WTC11 (cell line): ENCODE data around the gene LSP1. TPM values are rescaled to one million over a fixed set of nuclear protein-coding genes. Genes with fewer than 3 reads are reported as not detected.

Experiments used
- ATAC-seq: fragments of 200-7000 bp; cut with Tn5 transposase; 2 replicates; pipeline ENCODE4 v1.10.0; 2021; ENCODE audit warnings: mild to moderate bottlenecking, moderate library complexity
- CTCF ChIA-PET: fragments of 300-600 bp; sonication (Branson Sonifier 250); formaldehyde crosslinking; loops from one replicate; lab custom pipeline; 2021; ENCODE audit warnings: antibody characterized with exemption; lab: Charles Lee
- POLR2A ChIA-PET: fragments of 350-600 bp; sonication (Branson Sonifier 250); formaldehyde crosslinking; loops from one replicate; lab custom pipeline; 2021; ENCODE audit warnings: antibody characterized with exemption; lab: Charles Lee
- DNase-seq: peaks from one replicate; pipeline ENCODE4 v3.0.0; 2021; ENCODE audit warnings: low spot score
- H3K27ac Mint-ChIP-seq: 2 replicates; pipeline ENCODE4 v1.8.0; 2021; ENCODE audit warnings: mixed read lengths
- H3K27me3 Mint-ChIP-seq: 2 replicates; pipeline ENCODE4 v1.8.0; 2021; ENCODE audit warnings: low read depth, mild to moderate bottlenecking, moderate library complexity, mixed read lengths
- H3K36me3 Mint-ChIP-seq: 2 replicates; pipeline ENCODE4 v1.8.0; 2021; ENCODE audit warnings: mixed read lengths
- H3K4me1 Mint-ChIP-seq: 2 replicates; pipeline ENCODE4 v1.8.0; 2022; ENCODE audit warnings: mixed read lengths
- H3K4me3 Mint-ChIP-seq: 2 replicates; pipeline ENCODE4 v1.8.0; 2021; ENCODE audit warnings: mild to moderate bottlenecking, moderate library complexity, mixed read lengths
- H3K9me3 Mint-ChIP-seq: 2 replicates; pipeline ENCODE4 v1.8.0; 2021; ENCODE audit warnings: mixed read lengths
- ARID4B ChIP-seq: sonication (generic); formaldehyde crosslinking; IDR thresholded peaks from 2 replicates; pipeline ENCODE4 v1.8.0; 2023; ENCODE audit warnings: missing genetic modification reagents, mild to moderate bottlenecking, borderline replicate concordance
- CBFB ChIP-seq: sonication (generic); formaldehyde crosslinking; IDR thresholded peaks from 2 replicates; pipeline ENCODE4 v1.8.1; 2022; ENCODE audit warnings: mild to moderate bottlenecking, low read depth, missing genetic modification reagents
- ESRRA ChIP-seq: sonication (generic); formaldehyde crosslinking; IDR thresholded peaks from 2 replicates; pipeline ENCODE4 v1.8.1; 2022; ENCODE audit warnings: mild to moderate bottlenecking, missing genetic modification reagents, borderline replicate concordance
- ETV6 ChIP-seq: sonication (generic); formaldehyde crosslinking; IDR thresholded peaks from 2 replicates; pipeline ENCODE4 v1.8.1; 2022; ENCODE audit warnings: mild to moderate bottlenecking, missing genetic modification reagents
- FOXP4 ChIP-seq: sonication (generic); formaldehyde crosslinking; IDR thresholded peaks from 2 replicates; pipeline ENCODE4 v1.8.0; 2022; ENCODE audit warnings: mild to moderate bottlenecking, missing genetic modification reagents
- HMGA2 ChIP-seq: fragments of 250-450 bp; sonication (Bioruptor Pico); IDR thresholded peaks from 2 replicates; pipeline ENCODE4 v1.4.0; 2021; ENCODE audit warnings: mild to moderate bottlenecking, moderate library complexity
- JUN ChIP-seq: sonication (generic); formaldehyde crosslinking; IDR thresholded peaks from 2 replicates; pipeline ENCODE4 v1.8.0; 2023; ENCODE audit warnings: mild to moderate bottlenecking, missing genetic modification reagents
- MYBL2 ChIP-seq: sonication (generic); formaldehyde crosslinking; IDR thresholded peaks from 2 replicates; pipeline ENCODE4 v1.8.1; 2023; ENCODE audit warnings: mild to moderate bottlenecking, moderate library complexity, missing genetic modification reagents
- SMAD3 ChIP-seq: sonication (generic); formaldehyde crosslinking; IDR thresholded peaks from 2 replicates; pipeline ENCODE4 v1.8.0; 2022; ENCODE audit warnings: missing genetic modification reagents, mild to moderate bottlenecking, borderline replicate concordance
- SOX15 ChIP-seq: fragments of 250-450 bp; sonication (Bioruptor Pico); IDR thresholded peaks from 2 replicates; pipeline ENCODE4 v1.9.0; 2021; ENCODE audit warnings: mild to moderate bottlenecking
- ZBTB21 ChIP-seq: sonication (generic); formaldehyde crosslinking; IDR thresholded peaks from 2 replicates; pipeline ENCODE4 v1.8.1; 2023; ENCODE audit warnings: mild to moderate bottlenecking, missing genetic modification reagents, borderline replicate concordance
- ZNF219 ChIP-seq: sonication (generic); formaldehyde crosslinking; IDR thresholded peaks from 2 replicates; pipeline ENCODE4 v1.8.0; 2023; ENCODE audit warnings: missing genetic modification reagents, mild to moderate bottlenecking, borderline replicate concordance
- total RNA-seq: library from RNA; stranded (reverse); gene quantifications from 3 replicates; pipeline ENCODE4 v1.2.3, GENCODE V29; 2021
- TF ChIP-seq, protein P1 (sequence below): sonication (generic); formaldehyde crosslinking; IDR thresholded peaks from 2 replicates; pipeline ENCODE4 v1.8.0; 2022; ENCODE audit warnings: mild to moderate bottlenecking, missing genetic modification reagents
- TF ChIP-seq, protein P2 (sequence below): fragments of 250-450 bp; sonication (Bioruptor Pico); IDR thresholded peaks from 2 replicates; pipeline ENCODE4 v1.8.0; 2021; ENCODE audit warnings: mild to moderate bottlenecking
- TF ChIP-seq, protein P3 (sequence below): sonication (generic); formaldehyde crosslinking; IDR thresholded peaks from 2 replicates; pipeline ENCODE4 v1.8.1; 2022; ENCODE audit warnings: missing genetic modification reagents, borderline replicate concordance
- TF ChIP-seq, protein P4 (sequence below): fragments of 250-450 bp; sonication (Bioruptor Pico); IDR thresholded peaks from 2 replicates; pipeline ENCODE4 v2.1.2; 2022; ENCODE audit warnings: mild to moderate bottlenecking, moderate library complexity

The LSP1 gene
- total RNA-seq, 1 experiment from 2014 or later, result 0.77 TPM

GRCh38 chr11:1891831-1892115, 38.9 kb downstream of the LSP1 start, which contains the start of gene PRR33:
Gene PRR33 (minus strand): TSS chr11:1891895. CDS start chr11:1890584, 1,311 bp downstream.
- no peak within 1 kb of the TSS for H3K27ac Mint-ChIP-seq
- TF ChIP-seq, protein P1, sequence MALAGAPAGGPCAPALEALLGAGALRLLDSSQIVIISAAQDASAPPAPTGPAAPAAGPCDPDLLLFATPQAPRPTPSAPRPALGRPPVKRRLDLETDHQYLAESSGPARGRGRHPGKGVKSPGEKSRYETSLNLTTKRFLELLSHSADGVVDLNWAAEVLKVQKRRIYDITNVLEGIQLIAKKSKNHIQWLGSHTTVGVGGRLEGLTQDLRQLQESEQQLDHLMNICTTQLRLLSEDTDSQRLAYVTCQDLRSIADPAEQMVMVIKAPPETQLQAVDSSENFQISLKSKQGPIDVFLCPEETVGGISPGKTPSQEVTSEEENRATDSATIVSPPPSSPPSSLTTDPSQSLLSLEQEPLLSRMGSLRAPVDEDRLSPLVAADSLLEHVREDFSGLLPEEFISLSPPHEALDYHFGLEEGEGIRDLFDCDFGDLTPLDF (CRISPR knock-in tag), result no peak
- no peak for TF ChIP-seq SMAD3 (CRISPR knock-in tag)
- no peak for TF ChIP-seq ETV6 (CRISPR knock-in tag)
- TF ChIP-seq MYBL2, result no peak
- TF ChIP-seq CBFB, result no peak
- no peak for TF ChIP-seq ESRRA
- TF ChIP-seq FOXP4 (CRISPR knock-in tag), result no peak
- TF ChIP-seq, protein P2, sequence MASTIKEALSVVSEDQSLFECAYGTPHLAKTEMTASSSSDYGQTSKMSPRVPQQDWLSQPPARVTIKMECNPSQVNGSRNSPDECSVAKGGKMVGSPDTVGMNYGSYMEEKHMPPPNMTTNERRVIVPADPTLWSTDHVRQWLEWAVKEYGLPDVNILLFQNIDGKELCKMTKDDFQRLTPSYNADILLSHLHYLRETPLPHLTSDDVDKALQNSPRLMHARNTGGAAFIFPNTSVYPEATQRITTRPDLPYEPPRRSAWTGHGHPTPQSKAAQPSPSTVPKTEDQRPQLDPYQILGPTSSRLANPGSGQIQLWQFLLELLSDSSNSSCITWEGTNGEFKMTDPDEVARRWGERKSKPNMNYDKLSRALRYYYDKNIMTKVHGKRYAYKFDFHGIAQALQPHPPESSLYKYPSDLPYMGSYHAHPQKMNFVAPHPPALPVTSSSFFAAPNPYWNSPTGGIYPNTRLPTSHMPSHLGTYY (CRISPR knock-in tag), result no peak
- TF ChIP-seq JUN, result no peak
- TF ChIP-seq, protein P3, sequence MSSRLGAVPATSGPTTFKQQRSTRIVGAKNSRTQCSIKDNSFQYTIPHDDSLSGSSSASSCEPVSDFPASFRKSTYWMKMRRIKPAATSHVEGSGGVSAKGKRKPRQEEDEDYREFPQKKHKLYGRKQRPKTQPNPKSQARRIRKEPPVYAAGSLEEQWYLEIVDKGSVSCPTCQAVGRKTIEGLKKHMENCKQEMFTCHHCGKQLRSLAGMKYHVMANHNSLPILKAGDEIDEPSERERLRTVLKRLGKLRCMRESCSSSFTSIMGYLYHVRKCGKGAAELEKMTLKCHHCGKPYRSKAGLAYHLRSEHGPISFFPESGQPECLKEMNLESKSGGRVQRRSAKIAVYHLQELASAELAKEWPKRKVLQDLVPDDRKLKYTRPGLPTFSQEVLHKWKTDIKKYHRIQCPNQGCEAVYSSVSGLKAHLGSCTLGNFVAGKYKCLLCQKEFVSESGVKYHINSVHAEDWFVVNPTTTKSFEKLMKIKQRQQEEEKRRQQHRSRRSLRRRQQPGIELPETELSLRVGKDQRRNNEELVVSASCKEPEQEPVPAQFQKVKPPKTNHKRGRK (CRISPR knock-in tag), result no peak
- no peak for TF ChIP-seq ZBTB21 (CRISPR knock-in tag)
- TF ChIP-seq, protein P4, sequence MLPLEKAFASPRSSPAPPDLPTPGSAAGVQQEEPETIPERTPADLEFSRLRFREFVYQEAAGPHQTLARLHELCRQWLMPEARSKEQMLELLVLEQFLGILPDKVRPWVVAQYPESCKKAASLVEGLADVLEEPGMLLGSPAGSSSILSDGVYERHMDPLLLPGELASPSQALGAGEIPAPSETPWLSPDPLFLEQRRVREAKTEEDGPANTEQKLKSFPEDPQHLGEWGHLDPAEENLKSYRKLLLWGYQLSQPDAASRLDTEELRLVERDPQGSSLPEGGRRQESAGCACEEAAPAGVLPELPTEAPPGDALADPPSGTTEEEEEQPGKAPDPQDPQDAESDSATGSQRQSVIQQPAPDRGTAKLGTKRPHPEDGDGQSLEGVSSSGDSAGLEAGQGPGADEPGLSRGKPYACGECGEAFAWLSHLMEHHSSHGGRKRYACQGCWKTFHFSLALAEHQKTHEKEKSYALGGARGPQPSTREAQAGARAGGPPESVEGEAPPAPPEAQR (CRISPR knock-in tag), result no peak
- TF ChIP-seq ZNF219, result no peak
- TF ChIP-seq HMGA2 (CRISPR knock-in tag), result no peak
- no peak for TF ChIP-seq ARID4B
- no peak for TF ChIP-seq SOX15 (CRISPR knock-in tag)
- ChIA-PET CTCF (interaction anchor here (1.3 to 2.4 kb wide), 3 partner anchors 9 to 26 kb away, joined by 6 to 17 read pairs (median 14); no protein-coding TSS in a partner anchor), POLR2A (no interaction called here)
- ATAC-seq (no peak), DNase-seq (no peak)
- H3K27me3 Mint-ChIP-seq, result peaks cover 7% of the 10 kb centered on the region
- no peaks in the 10 kb centered on the region for H3K36me3 Mint-ChIP-seq
- no peak within 1 kb of the TSS for H3K4me3 Mint-ChIP-seq
- no peaks in the 10 kb centered on the region for H3K9me3 Mint-ChIP-seq
- H3K4me1 Mint-ChIP-seq, result no peaks in the 10 kb centered on the region
